ENCODE data around the gene ADI1.

The ADI1 gene

GRCh38 chr2:3536682-3537632 lies 17.6 kb upstream of the ADI1 start:
- no peaks in the 10 kb centered on the region for H3K27me3 Mint-ChIP-seq
- H3K4me3 Mint-ChIP-seq = peak overlapping the region; percentile 68
- H3K4me1 Mint-ChIP-seq (ENCODE audit: low read depth) = peaks cover 6% of the 10 kb centered on the region
- no peak for DNase-seq
- H3K27ac Mint-ChIP-seq = peak overlapping the region; percentile 72
- peaks cover 48% of the 10 kb centered on the region for H3K36me3 Mint-ChIP-seq (ENCODE audit: low read depth)
- H3K9me3 Mint-ChIP-seq = no peaks in the 10 kb centered on the region

GRCh38 chr2:3535794-3536681 lies 16.7 kb upstream of the ADI1 start:
- Mint-ChIP-seq H3K27me3 (no peaks in the 10 kb centered on the region), H3K27ac (peak overlapping the region; percentile 72), H3K4me1 (ENCODE audit: low read depth) (peaks cover 6% of the 10 kb centered on the region), H3K4me3 (peak overlapping the region; percentile 68), H3K36me3 (ENCODE audit: low read depth) (peaks cover 42% of the 10 kb centered on the region), H3K9me3 (no peaks in the 10 kb centered on the region)
- no peak for DNase-seq

- Mint-ChIP-seq H3K36me3 (ENCODE audit: low read depth) (peaks cover 37% of the 10 kb centered on the region), H3K27ac (peak overlapping the region; percentile 72), H3K9me3 (no peaks in the 10 kb centered on the region), H3K4me3 (no peak overlapping the region), H3K27me3 (no peaks in the 10 kb centered on the region), H3K4me1 (ENCODE audit: low read depth) (peaks cover 6% of the 10 kb centered on the region)
- no peak for DNase-seq
Observed at GRCh38 chr2:3535467-3535793, 16.1 kb upstream of the ADI1 start.

GRCh38 chr2:3534251-3534814 lies 15.0 kb upstream of the ADI1 start:
- Mint-ChIP-seq H3K27ac (no peak overlapping the region), H3K4me1 (ENCODE audit: low read depth) (peaks cover 6% of the 10 kb centered on the region), H3K36me3 (ENCODE audit: low read depth) (peaks cover 27% of the 10 kb centered on the region), H3K4me3 (no peak overlapping the region), H3K27me3 (no peaks in the 10 kb centered on the region), H3K9me3 (no peaks in the 10 kb centered on the region)
- DNase-seq = no peak

- no peak overlapping the region for H3K4me3 Mint-ChIP-seq
Observed at GRCh38 chr2:3533836-3534235, 14.5 kb upstream of the ADI1 start.

GRCh38 chr2:3532941-3533340 lies 13.6 kb upstream of the ADI1 start:
- peaks cover 16% of the 10 kb centered on the region for H3K36me3 Mint-ChIP-seq (ENCODE audit: low read depth)
- peaks cover 6% of the 10 kb centered on the region for H3K4me1 Mint-ChIP-seq (ENCODE audit: low read depth)
- H3K4me3 Mint-ChIP-seq = no peak overlapping the region
- no peaks in the 10 kb centered on the region for H3K9me3 Mint-ChIP-seq
- H3K27me3 Mint-ChIP-seq = no peaks in the 10 kb centered on the region
- no peak for DNase-seq
- no peak overlapping the region for H3K27ac Mint-ChIP-seq

More at GRCh38 chr2:3533836-3534235, 14.5 kb upstream of the ADI1 start:
- no peak for DNase-seq
- no peaks in the 10 kb centered on the region for H3K27me3 Mint-ChIP-seq
- no peak overlapping the region for H3K27ac Mint-ChIP-seq
- H3K4me1 Mint-ChIP-seq (ENCODE audit: low read depth) = peaks cover 6% of the 10 kb centered on the region
- peaks cover 22% of the 10 kb centered on the region for H3K36me3 Mint-ChIP-seq (ENCODE audit: low read depth)
- no peaks in the 10 kb centered on the region for H3K9me3 Mint-ChIP-seq

GRCh38 chr2:3529316-3530025 lies 10.1 kb upstream of the ADI1 start:
- Mint-ChIP-seq H3K4me3 (no peak overlapping the region), H3K27ac (no peak overlapping the region), H3K9me3 (no peaks in the 10 kb centered on the region), H3K36me3 (ENCODE audit: low read depth) (peaks cover 10% of the 10 kb centered on the region), H3K4me1 (ENCODE audit: low read depth) (no peaks in the 10 kb centered on the region), H3K27me3 (no peaks in the 10 kb centered on the region)
- no peak for DNase-seq

- Mint-ChIP-seq H3K4me1 (ENCODE audit: low read depth) (peaks cover 1% of the 10 kb centered on the region), H3K9me3 (no peaks in the 10 kb centered on the region), H3K27ac (no peak overlapping the region), H3K27me3 (no peaks in the 10 kb centered on the region), H3K4me3 (no peak overlapping the region), H3K36me3 (ENCODE audit: low read depth) (peaks cover 8% of the 10 kb centered on the region)
- no peak for DNase-seq
Observed at GRCh38 chr2:3527886-3528785, 8.8 kb upstream of the ADI1 start.

- Mint-ChIP-seq H3K27me3 (no peaks in the 10 kb centered on the region), H3K4me1 (ENCODE audit: low read depth) (peaks cover 4% of the 10 kb centered on the region), H3K27ac (no peak overlapping the region), H3K4me3 (no peak overlapping the region), H3K36me3 (ENCODE audit: low read depth) (peaks cover 3% of the 10 kb centered on the region), H3K9me3 (no peaks in the 10 kb centered on the region)
- no peak for DNase-seq
Observed at GRCh38 chr2:3526871-3527270, 7.5 kb upstream of the ADI1 start.

- H3K4me1 Mint-ChIP-seq (ENCODE audit: low read depth) = peaks cover 26% of the 10 kb centered on the region
Observed at GRCh38 chr2:3523551-3524041, 4.3 kb upstream of the ADI1 start.

GRCh38 chr2:3522961-3523421 lies 3.7 kb upstream of the ADI1 start:
- Mint-ChIP-seq H3K27me3 (no peaks in the 10 kb centered on the region), H3K27ac (no peak overlapping the region), H3K4me1 (ENCODE audit: low read depth) (peaks cover 28% of the 10 kb centered on the region), H3K9me3 (no peaks in the 10 kb centered on the region), H3K36me3 (ENCODE audit: low read depth) (peaks cover 6% of the 10 kb centered on the region), H3K4me3 (no peak overlapping the region)
- DNase-seq = no peak

More at GRCh38 chr2:3523551-3524041, 4.3 kb upstream of the ADI1 start:
- no peak overlapping the region for H3K4me3 Mint-ChIP-seq
- no peaks in the 10 kb centered on the region for H3K9me3 Mint-ChIP-seq
- no peaks in the 10 kb centered on the region for H3K27me3 Mint-ChIP-seq
- peaks cover 5% of the 10 kb centered on the region for H3K36me3 Mint-ChIP-seq (ENCODE audit: low read depth)
- no peak overlapping the region for H3K27ac Mint-ChIP-seq
- no peak for DNase-seq

- Mint-ChIP-seq H3K4me3 (peak overlapping the region; percentile 89), H3K27me3 (no peaks in the 10 kb centered on the region), H3K36me3 (ENCODE audit: low read depth) (peaks cover 23% of the 10 kb centered on the region), H3K27ac (no peak overlapping the region), H3K9me3 (peaks cover 3% of the 10 kb centered on the region), H3K4me1 (ENCODE audit: low read depth) (peaks cover 32% of the 10 kb centered on the region)
- DNase-seq = no peak
Observed at GRCh38 chr2:3520591-3520990, 1.3 kb upstream of the ADI1 start.

All from activated T-cell treated with anti-CD3 and anti-CD28 coated beads, Interleukin-2, amount 50 U/mL, for 24 hours (primary cell).